ENCODE measurements around the gene PGD.

The PGD gene

DNA sequence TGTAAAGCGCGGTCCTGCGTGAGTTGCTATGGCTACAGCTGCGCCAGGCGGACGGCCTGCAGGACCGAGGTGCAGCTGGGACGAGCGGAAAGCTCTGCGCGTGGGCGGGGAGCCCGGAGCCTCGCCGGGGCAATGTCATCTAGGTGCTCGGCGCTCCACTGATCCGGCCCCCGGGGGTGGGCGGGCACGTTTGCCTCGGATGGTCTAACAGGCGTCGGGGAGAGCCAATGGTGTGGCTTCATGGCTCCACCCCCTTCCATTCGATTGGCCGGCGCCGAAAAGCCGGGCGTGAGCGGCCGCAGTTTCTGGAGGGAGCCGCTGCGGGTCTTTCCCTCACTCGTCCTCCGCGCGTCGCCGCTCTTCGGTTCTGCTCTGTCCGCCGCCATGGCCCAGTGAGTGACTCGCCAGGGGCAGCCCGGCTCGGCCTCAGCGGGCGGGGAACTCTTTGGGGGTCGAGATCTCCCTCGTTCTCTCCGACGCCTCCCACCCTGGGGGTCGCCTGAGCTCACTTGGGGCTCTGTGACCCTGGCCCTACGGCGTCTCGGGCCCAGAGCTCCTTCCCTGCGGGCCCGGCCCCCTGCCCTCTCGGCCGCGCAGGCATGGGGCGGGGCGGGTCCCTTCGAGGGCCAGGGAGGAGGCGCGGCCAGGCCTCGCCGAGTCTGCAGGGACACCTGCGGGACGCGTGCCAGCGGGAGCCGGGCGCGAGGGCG is at the start of gene PGD:
Gene PGD, plus strand, starts transcription at position 331 of the 710 bp plus-strand sequence. Its CDS starts 54 bp downstream, at position 385.
- peak; percentile 96 for DNase-seq

DNA sequence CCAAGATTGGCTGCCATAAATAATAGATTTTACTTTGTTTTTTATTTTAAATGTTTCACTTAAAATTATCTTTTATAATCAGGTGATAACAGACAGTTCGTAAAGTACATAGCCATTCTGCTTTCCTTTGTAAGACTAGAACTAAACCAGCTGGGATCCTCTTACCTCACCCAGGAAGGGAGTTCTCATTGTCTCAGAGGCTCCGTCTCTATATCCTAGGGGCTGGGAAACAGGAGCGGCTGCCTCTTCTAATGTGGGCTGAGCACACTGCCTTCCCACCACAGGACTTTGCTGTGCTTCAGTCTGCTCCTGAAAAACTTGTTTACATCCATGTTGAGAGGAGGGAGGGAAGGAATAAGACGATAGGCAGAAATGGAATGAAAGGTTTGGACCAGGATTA is 45.6 kb upstream of the PGD start:
- DNase-seq: no peak

DNA sequence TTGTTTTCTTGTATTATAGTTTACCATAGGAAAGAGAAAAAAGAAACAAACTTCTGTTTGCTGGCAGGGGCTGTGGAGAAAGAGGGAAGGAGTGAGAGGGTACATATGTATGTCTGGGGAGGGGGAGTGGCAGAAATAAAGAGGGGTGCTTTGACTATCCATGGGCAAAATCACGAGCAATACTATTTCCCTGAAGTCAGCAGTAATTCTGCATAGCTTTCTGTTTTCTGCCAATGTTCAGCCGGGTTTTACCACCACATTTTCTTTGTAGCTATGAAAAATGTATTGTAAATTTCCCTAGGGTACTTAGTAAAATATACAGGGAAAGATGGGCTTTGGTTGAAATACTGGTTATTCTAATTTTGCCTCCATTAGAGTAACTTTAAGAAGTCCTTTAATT is 45.2 kb upstream of the PGD start:
- DNase-seq: no peak

DNA sequence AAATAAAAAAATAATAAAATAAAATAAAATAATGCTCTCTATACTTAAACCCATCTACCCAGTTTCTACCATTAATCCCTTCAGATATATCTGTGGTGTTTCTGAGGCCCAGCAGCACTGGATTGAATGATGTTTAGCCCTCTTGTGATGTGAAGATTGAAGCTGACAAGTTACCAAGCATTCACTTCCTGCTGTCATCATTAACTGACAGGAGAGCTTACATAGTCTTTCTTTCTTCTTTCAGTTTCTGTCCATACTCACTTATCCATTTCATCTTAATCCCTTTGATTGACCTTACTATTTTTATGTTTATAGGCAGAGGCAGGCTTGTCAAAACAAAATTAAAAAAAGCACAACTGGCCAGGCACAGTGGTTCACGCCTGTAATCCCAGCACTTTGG is 38.8 kb upstream of the PGD start:
- no peak for DNase-seq

DNA sequence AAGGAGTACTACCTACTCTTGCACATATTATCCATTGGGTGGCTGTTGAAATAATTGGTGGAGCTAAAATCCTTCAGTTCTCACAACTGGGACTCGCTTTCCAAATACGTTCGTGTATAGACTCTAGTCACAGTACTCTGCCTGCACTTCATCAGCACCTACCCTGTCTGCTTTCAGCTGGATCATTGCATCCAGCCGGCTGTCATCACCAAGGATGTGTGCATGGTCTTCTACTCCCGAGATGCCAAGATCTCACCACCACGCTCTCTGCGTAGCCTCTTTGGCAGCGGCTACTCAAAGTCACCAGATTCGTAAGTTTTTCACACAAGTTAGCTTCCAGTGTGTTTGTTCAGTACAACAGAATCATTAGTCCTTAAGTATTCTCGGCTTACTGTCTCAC is 37.3 kb upstream of the PGD start:
- DNase-seq: no peak

DNA sequence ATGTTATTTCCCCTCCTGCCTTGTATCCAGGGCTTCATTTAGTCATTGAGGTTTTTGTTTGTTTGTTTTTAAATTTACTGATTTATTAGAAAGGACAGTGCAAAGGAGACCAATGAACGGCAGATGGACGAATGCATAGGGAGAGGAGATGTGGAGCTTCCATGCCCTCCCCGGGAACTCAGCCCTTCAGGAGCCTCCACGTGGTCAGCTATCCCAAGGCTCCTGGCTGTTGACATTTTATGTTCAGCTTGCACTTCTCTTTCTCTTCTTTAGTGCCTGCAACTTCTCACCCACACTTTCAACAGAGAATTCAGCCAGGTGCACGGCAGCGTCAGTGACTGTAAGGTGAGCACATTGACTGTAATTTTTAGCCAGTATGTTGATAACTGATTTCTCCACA is 30.7 kb upstream of the PGD start:
- no peak for DNase-seq

DNA sequence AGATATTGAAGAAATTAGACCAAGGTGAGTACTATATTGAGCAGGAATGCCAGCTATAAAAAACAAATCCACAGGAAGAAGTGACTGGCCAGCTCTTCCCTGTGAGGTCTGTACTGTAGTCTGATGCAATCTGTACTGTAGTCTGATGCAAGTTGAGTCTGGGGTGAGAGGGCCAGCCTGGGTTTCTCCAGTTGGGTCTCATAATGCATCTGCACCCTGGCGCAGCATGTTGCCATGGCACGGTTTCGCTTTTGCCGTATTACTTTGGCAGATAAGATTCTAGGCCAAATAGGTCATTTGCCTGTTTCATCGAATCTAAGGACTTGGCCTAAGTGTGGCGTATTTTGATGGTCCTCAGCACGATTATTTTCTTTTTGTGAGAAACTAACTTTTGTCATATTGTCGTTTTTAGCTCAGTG is 24.4 kb upstream of the PGD start:
- no peak for DNase-seq

DNA sequence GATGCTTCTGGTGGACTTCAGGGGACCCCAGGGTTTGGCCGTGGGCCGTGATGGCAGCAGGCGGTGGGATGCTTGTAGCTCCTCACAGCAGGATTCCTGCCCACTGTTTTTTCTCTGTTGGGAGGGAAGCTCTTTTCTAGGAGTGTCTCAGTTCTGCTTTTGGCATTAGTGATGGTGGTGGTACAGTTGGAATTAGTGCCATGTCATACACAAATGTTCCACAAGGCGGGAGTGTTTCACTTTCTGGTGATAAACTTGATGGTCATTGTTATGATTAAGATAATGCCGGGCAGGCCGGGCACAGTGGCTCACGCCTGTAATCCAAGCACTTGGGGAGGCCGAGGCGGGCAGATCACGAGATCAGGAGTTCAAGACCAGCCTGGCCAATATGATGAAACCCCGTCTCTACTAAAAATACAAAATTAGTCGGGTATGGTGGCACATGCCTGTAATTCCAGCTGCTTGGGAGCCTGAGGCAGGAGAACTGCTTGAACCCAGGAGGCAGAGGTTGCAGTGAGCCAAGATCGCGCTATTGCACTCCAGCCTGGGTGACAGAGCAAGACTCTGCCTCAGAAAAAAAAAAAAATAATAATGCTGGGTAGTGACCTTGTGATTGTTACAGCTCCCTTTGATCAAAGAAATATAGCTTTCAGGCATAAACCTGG is 21.4 kb upstream of the PGD start:
- DNase-seq: peak; percentile 52

DNA sequence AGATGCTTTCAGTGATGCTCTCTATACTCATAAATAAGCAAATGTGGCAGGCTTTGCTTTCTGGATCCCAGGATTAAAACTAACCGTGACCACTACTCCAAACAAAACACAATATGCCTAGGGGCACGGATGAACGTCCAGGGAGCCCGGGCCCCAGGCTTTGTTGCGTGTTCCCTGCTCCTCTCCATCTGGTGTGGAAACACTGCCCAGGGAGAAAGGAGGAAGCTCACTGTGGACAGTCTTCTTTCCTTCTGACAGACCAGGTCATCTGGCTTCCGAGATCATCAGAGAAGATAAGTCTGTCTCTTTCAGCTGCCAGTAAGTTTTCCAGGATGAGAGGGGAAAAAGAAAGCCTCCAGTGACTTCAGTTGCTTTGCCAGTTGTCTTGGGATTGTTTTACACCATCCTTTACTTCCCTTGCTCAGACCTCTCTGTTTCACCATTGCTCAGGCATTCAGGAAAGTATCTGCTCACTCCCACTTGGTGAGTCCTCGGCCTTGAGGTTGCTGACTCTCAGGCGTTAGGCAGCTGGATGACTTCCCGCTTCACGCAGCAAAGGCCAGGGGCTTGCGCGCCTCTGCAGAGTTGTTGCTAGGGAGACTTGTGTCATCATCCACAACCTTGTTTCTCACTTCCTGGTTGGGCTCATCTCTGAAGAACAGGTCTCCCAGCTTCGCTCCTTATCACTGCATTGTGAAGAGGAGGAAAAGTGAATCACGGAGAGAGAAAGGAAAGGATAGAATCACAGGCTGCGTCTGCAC is 20.6 kb upstream of the PGD start:
- peak; percentile 69 for DNase-seq

DNA sequence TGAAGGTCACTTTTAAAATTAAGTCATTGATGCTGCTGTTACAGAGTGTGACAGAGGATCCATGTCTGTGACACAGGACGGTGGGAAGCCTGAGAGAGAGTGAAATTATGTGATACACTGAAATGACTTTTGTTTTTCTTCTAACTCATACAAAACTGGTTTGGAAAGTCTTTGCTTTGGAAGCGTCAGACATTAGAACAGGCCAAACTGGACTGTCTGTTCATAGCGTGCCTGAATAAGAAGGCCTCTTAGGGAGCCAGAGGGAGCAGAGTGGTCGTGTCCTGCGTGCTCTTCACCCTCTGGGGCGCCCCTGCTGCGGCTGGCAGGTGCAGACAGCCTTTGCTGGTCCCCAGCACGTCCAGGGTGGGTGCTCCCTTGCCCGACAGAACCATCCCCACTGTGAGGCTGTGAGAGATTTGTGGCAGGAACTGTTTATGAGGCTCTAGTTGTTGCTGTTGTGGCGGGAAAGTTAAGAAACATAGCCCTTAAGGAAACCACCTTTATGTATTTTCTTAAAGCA is 19.7 kb upstream of the PGD start:
- DNase-seq: no peak

DNA sequence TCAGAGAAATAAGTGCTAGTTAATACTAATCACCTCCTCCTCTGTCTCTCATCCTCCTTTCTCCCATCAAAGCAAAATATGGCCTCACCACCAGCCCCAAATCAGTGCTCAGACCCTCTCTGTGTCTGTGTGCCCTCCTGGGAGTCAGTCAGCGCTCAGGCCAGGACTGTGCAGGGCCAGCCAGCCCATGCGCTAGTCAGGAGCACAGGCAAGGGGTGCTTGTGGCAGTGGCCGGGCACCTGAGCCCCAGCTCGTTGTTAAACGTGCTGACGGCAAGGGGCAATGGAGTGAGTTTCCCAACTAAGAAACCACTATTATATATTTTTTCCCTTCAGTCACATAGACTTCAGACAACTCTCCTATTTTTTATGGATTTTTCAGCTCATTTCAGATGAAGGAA is 19.2 kb upstream of the PGD start:
- DNase-seq: no peak

DNA sequence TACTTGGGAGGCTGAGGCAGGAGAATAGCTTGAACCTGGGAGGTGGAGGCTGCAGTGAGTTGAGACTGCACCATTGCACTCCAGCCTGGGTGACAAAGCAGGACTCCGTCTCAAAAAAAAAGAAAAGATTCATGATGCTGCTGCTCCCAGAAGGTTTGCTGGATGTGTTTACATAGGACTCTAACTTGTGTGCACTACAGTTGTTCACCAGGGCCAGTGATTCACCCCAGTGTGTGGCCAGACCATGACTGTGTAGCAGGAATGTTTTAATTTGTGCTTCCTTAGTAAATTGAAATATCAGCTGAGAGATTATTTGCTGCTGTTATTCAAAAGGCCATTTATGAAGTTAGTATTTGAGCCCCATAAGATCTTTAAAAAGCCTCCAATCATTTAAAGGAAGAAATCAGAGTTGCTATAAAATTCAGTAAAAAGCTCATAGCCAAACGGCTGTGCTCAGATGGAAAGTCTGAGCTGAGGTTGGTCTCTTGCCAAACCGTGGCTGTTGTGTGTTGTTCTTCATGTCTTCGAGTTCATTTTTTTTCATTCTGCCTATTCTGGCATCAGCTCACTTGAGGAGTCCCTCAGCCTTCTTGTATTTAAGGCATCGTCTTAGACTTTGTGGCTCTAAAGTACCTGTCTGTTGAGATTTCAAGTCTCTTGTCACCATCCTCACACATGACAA is 18.1 kb upstream of the PGD start:
- DNase-seq: no peak

DNA sequence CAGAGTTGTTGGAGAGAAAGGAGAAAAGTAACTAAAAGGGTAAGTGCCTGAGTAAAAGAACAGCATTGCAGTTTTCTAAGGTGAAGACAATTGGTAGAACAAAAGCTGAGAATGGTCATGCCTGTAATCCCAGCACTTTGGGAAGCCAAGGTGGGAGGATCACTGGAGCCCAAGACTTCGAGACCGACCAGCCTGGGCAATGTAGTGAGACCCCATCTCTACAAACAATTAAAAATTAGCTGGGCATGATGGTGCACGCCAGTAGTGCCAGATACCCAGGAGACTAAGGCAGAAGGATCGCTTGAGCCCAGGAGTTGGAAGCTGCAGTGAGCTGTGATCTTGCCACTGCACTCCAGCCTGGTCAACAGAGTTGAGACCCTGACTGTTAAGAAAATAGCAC is 15.2 kb upstream of the PGD start:
- no peak for DNase-seq

DNA sequence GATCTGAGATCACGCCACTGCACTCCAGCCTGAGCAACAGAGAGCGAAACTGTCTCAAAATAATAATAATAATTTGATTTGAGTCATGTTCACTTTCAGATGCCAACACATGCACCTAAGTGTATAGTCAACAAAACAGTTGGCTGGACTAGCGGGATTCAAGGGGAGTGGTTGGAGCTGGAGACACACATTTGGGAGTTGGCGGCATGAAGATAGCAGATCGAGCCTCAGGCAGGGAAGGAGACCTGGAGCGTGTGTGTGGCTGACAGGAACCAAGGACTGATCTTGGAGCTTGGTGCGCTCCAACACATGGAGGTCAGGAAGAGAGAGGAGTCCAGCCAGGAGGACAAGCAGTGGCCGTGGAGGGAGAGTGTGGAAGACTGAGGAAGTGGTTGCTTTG is 14.6 kb upstream of the PGD start:
- DNase-seq: no peak

DNA sequence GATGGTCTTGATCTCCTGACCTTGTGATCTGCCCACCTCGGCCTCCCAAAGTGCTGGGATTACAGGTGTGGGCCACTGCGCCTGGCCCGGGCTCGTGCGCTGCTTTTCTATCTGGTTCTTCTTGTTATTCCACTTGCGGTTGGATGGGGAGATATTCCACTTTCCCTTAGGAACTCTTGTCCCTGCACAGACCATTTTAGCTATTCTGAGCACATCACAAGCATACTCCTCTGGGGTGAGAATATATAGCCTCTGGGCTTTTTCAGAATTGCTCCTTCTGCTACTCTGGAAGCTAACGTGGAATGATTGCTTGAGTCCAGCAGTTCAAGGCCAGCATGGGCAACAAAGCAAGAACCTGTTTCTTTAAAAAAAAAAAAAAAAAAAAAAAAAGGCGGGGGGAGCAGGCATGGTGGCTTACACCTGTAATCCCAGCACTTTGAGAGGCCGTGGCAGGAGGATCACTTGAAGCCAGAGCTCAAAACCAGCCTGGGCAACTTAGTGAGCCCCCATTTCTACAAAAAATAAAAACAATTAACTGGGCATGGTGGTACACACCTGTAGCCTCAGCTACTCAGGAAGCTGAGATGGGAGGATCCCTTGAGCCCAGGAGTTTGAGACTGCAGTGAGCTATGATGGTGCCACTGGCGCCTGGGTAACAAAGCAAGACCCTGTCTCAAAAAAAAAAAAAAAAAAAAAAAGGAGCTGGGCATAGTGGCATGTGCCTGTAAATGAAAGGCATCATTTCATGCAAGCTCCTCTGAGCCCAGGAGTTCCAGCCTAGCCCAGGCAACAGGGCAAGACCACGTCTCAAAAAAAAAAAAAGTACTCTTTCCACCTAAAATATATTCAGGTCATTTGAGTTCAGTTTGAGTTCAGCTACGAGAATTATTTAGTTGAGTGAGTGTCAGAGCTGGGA is 11.8 kb upstream of the PGD start:
- no peak for DNase-seq

DNA sequence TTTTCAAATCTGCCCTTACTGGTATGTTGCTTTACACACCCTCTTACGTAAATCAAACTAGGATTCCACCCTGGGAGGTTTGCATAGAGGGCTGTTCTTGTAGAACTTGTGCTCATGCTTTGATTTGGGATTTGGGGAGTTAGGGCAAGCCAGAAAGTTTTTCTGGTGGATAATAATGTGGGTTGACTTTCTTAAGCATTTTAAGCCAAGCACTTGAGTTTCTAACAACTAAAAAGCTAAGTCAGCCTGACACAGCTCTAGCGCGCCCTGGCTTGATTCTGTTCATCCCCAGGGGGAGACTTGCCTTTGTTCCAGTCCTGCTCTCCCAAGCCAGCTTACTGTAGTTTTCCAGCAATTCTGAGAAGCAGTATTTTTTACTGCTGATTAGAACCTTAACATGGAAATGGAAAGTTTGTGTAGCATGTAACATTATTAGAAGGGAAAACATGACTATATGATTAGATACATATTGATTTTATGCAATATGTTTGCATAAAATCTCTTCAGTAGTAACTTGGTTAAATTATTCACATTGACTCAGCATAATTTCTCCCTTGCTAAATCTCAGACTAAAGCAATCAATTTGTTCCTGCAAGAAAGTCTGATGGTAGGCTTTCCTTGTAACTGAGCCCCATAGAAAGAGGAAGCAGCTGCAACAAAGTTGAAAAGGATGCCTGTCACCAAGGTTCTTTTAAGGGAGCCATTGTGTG is 11.0 kb upstream of the PGD start:
- DNase-seq: no peak

DNA sequence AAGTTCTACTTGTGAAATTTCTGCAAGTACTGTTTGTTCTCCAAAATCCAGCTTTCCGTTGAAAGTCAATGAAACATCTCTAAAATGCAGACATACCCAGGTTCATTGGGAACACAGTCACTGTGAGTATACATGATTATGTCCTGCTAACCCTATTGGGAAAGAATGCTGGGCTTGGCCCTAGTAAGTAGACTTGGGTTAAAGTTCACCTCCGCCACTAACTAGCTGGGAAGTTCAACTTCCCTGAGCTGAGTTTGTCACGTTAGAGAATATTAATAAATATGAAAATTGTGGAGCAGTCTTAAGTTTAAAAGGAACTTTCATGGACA is 10.5 kb upstream of the PGD start:
- no peak for DNase-seq

DNA sequence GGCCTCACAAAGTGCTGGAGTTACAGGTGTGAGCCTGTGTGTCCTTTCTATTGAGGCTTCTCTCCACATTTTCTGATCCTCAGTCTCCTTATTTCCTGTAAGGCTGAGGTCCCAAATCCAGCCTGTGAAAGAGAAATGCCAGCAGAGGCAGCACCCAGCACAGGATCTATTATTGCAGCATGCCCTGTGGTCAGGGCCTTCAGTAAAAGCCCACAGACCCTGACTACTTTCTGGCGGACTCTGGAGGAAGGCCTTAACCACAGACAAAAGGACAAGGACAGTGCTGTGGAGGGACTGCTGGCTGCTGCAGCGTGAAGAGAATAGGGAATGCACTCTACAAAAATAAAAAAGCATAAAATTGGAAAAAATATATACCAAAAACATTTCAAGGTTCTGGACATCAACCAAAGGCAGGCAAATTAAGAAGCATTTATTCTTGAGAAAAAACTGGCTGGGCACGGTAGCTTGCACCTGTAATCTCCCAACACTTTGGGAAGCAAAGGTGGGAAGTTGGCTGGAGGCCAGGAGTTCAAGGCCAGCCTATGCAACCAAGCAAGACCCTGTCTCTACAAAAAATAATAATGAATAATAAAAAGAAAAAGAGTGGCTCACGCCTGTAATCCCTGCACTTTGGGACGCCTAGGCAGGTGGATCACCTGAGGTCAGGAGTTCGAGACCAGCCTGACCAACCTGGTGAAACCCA is 9.4 kb upstream of the PGD start:
- no peak for DNase-seq

DNA sequence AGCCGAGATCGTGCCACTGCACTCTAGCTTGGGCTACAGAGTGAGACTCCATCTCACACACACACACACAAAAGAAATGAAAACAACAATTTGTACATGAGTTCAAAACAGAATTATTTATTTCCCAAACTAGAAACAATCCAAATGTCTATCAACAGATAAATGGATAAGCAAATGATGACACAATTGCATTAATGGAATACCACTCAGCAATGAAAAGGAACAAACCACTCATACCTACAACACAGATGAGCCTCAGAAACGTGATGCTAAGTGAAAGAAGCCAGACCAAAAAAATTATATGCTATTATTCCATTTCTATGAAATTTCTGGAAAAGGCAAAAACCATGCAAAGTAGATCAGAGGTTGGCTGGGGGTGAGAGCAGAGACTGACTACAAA is 2.0 kb upstream of the PGD start:
- no peak for DNase-seq

DNA sequence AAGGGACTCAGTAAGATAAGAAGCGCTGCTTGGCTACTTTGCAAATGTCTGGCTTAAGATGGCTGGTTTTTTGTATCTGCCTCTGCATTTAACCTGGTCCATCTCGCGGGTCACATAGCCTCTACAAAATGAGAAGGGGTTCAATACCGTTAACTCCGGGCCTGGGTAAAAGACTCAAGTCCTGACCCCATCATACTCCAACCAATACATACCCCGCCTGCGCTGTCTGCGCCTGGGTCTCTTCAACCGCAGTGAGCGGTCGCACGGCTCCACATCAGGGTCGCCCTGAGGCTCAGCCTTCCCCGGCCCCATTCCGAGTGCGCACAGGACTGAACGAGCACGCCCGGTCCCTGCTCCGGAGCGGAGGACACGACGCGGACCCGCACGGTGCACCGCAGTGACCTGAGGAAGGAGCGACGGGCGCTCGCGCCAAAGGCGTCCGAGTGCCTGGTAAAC is 558 bp upstream of the PGD start:
- no peak for DNase-seq

DNA sequence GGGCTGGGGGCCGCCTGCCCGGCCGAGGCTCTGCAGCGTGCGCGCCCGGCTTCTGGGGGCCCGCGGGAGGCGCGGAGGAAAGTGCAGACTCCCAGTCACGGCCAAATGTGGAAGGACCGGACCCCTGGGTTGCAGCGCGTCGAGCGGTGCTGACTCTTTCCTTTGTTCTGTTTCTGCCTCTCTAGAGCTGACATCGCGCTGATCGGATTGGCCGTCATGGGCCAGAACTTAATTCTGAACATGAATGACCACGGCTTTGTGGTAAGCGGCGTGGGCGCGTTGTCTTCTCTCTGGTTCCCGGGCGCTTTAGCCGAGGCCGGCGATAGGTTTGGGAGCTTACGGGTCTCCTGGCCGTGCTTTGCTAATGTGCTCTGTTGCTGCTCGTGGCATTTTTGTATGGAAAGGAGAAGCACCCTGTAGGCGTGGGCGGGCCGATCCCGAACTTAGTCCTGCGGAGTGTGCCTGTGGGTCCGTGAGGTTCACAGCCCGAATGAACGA is 629 bp downstream of the PGD start:
- DNase-seq: peak; percentile 20

Measured in CD4-positive, alpha-beta T cell treated with Interleukin-15 for 1 hour (primary cell).